Measurements from ENCODE around the gene STH. TPM values are rescaled to one million over a fixed set of nuclear protein-coding genes. Genes with fewer than 3 reads are reported as not detected.

STH gene
- total RNA-seq, 1 experiment from 2014 or later, result not detected

- no peak overlapping the region for H3K27ac ChIP-seq
- H3K27me3 ChIP-seq (replicated peaks), result peaks cover 37% of the 10 kb centered on the region
- no peak overlapping the region for H3K4me3 ChIP-seq
- no peaks in the 10 kb centered on the region for H3K9me3 ChIP-seq (replicated peaks)
- no peaks in the 10 kb centered on the region for H3K4me1 ChIP-seq (replicated peaks)
- no peak for DNase-seq (ENCODE audit: low read depth in 1 of 2, low spot score in 2 of 2)
- no peaks in the 10 kb centered on the region for H3K36me3 ChIP-seq
Observed at GRCh38 chr17:45961206-45961605, 37.8 kb upstream of the STH start.

DNA sequence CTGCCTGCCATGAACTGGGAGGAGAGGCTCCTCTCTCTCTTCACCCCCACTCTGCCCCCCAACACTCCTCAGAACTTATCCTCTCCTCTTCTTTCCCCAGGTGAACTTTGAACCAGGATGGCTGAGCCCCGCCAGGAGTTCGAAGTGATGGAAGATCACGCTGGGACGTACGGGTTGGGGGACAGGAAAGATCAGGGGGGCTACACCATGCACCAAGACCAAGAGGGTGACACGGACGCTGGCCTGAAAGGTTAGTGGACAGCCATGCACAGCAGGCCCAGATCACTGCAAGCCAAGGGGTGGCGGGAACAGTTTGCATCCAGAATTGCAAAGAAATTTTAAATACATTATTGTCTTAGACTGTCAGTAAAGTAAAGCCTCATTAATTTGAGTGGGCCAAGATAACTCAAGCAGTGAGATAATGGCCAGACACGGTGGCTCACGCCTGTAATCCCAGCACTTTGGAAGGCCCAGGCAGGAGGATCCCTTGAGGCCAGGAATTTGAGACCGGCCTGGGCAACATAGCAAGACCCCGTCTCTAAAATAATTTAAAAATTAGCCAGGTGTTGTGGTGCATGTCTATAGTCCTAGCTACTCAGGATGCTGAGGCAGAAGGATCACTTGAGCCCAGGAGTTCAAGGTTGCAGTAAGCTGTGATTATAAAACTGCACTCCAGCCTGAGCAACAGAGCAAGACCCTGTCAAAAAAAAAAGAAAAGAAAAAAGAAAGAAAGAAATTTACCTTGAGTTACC, 36.7 kb upstream of the STH start:
- H3K36me3 ChIP-seq, result no peaks in the 10 kb centered on the region
- no peak overlapping the region for H3K27ac ChIP-seq
- no peaks in the 10 kb centered on the region for H3K4me1 ChIP-seq (replicated peaks)
- no peak for DNase-seq (ENCODE audit: low read depth in 1 of 2, low spot score in 2 of 2)
- peaks cover 49% of the 10 kb centered on the region for H3K27me3 ChIP-seq (replicated peaks)
- H3K4me3 ChIP-seq, result no peak overlapping the region
- H3K9me3 ChIP-seq (replicated peaks), result no peaks in the 10 kb centered on the region

- H3K4me3 ChIP-seq, result no peak overlapping the region
- peaks cover 45% of the 10 kb centered on the region for H3K27me3 ChIP-seq (replicated peaks)
- no peaks in the 10 kb centered on the region for H3K36me3 ChIP-seq
- no peaks in the 10 kb centered on the region for H3K9me3 ChIP-seq (replicated peaks)
- no peaks in the 10 kb centered on the region for H3K4me1 ChIP-seq (replicated peaks)
- no peak for DNase-seq (ENCODE audit: low read depth in 1 of 2, low spot score in 2 of 2)
- H3K27ac ChIP-seq, result no peak overlapping the region
Observed at GRCh38 chr17:45963283-45963682, 35.8 kb upstream of the STH start.

GRCh38 chr17:45963889-45964288, 35.2 kb upstream of the STH start:
- Histone ChIP-seq H3K27ac (no peak overlapping the region), H3K9me3 (replicated peaks) (no peaks in the 10 kb centered on the region), H3K4me3 (no peak overlapping the region), H3K4me1 (replicated peaks) (no peaks in the 10 kb centered on the region), H3K36me3 (no peaks in the 10 kb centered on the region), H3K27me3 (replicated peaks) (peaks cover 47% of the 10 kb centered on the region)
- no peak for DNase-seq (ENCODE audit: low read depth in 1 of 2, low spot score in 2 of 2)

GRCh38 chr17:45964634-45965033, 34.4 kb upstream of the STH start:
- Histone ChIP-seq H3K27ac (no peak overlapping the region), H3K4me1 (replicated peaks) (no peaks in the 10 kb centered on the region), H3K9me3 (replicated peaks) (peaks cover under 1% of the 10 kb centered on the region; the same call in 1 of the 2 replicates), H3K36me3 (no peaks in the 10 kb centered on the region), H3K4me3 (no peak overlapping the region), H3K27me3 (replicated peaks) (peaks cover 41% of the 10 kb centered on the region)
- no peak for DNase-seq (ENCODE audit: low read depth in 1 of 2, low spot score in 2 of 2)

DNA sequence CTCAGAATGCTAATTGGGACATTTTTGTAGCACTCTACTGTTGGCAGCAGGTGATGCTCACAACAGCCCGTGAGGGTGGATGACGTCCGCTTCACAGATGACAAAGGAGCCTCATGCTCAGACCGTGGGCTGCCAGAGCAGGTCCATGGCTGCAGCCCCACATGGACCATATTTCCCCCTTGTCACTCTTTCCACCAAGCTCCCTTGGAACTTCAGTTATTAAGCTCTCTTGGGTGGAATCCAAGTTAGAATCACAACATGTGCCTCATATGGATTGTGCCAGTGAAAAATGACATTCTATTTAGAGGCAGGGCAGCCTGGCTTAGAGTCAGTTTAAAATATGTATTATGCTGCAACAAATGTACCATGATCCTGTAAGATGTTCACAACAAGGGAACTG, 33.2 kb upstream of the STH start:
- H3K4me1 ChIP-seq (replicated peaks), result no peaks in the 10 kb centered on the region
- no peak overlapping the region for H3K27ac ChIP-seq
- DNase-seq (ENCODE audit: low read depth in 1 of 2, low spot score in 2 of 2), result no peak

GRCh38 chr17:45966606-45967280, 32.3 kb upstream of the STH start:
- Histone ChIP-seq H3K4me1 (replicated peaks) (no peaks in the 10 kb centered on the region), H3K27me3 (replicated peaks) (peaks cover 35% of the 10 kb centered on the region), H3K36me3 (no peaks in the 10 kb centered on the region), H3K27ac (no peak overlapping the region), H3K9me3 (replicated peaks) (peaks cover 9% of the 10 kb centered on the region; the same call in 1 of the 2 replicates), H3K4me3 (no peak overlapping the region)
- no peak for DNase-seq (ENCODE audit: low read depth in 1 of 2, low spot score in 2 of 2)

More for the DNA sequence above, 33.2 kb upstream of the STH start:
- Histone ChIP-seq H3K4me3 (no peak overlapping the region), H3K27me3 (replicated peaks) (peaks cover 35% of the 10 kb centered on the region), H3K9me3 (replicated peaks) (peaks cover 9% of the 10 kb centered on the region; the same call in 1 of the 2 replicates), H3K36me3 (no peaks in the 10 kb centered on the region)

DNA sequence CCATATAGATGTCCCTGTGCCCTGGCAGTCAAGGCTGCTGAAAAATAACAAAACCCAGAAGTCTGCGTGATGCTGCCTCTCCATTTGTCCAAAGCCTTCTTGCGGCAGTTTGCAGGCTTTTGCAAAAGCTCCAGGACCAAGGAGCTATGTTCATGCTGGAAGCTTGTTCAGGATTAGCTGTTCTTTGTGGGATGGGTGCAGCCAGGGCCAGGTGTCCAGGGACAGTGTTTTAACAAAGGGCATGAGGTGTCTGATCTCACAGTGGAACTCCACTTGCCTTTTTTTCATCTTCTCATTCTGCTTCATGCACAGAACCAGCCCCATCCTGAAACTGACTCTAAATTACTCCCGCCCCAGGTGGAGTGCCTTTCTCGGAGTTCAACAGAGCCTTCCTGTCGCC, 31.7 kb upstream of the STH start:
- Histone ChIP-seq H3K4me1 (replicated peaks) (no peaks in the 10 kb centered on the region), H3K9me3 (replicated peaks) (peaks cover 9% of the 10 kb centered on the region; the same call in 1 of the 2 replicates), H3K27ac (no peak overlapping the region), H3K27me3 (replicated peaks) (peaks cover 35% of the 10 kb centered on the region), H3K36me3 (no peaks in the 10 kb centered on the region), H3K4me3 (no peak overlapping the region)
- DNase-seq (ENCODE audit: low read depth in 1 of 2, low spot score in 2 of 2), result no peak

DNA sequence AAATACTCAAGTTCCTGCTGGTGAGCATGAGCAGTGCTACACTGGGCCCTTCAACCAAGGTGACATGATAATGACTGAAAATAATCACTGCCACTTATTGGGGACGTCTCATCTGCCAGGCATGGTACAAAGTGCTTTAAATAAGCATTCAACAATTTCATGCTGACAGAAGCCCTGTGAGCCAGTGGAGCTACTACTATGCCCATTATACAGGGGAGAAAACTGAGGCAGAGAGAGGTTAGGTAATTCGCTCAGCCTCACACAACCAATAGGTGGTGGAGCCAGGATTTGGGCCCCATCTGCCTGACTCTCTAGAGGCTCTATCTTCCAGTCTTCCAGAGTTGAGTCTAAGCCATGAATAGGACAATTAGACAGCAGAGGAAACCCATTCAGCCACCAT, 30.3 kb upstream of the STH start:
- no peak overlapping the region for H3K4me3 ChIP-seq
- peaks cover 9% of the 10 kb centered on the region; the same call in 1 of the 2 replicates for H3K9me3 ChIP-seq (replicated peaks)
- no peaks in the 10 kb centered on the region for H3K36me3 ChIP-seq
- H3K27me3 ChIP-seq (replicated peaks), result peaks cover 37% of the 10 kb centered on the region
- H3K4me1 ChIP-seq (replicated peaks), result no peaks in the 10 kb centered on the region
- no peak overlapping the region for H3K27ac ChIP-seq
- no peak for DNase-seq (ENCODE audit: low read depth in 1 of 2, low spot score in 2 of 2)

DNA sequence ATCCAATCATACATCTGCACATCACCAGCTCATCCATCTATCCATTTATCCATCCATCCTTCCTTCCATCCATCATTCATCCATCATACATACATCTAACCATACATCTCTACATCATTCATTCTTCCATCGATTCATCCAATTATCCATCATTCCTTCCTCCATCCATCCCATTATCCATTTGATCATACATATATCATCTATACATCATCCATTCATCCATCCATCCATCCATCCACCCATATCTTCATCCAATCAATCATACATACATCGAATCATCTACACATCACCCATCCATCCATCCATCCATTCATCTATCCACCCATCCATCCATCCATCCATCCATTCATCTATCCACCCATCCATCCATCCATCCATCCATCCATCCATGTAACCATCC, 29.3 kb upstream of the STH start:
- peaks cover 9% of the 10 kb centered on the region; the same call in 1 of the 2 replicates for H3K9me3 ChIP-seq (replicated peaks)
- H3K36me3 ChIP-seq, result no peaks in the 10 kb centered on the region
- H3K27me3 ChIP-seq (replicated peaks), result peaks cover 44% of the 10 kb centered on the region
- H3K4me3 ChIP-seq, result no peak overlapping the region
- H3K27ac ChIP-seq, result no peak overlapping the region
- no peak for DNase-seq (ENCODE audit: low read depth in 1 of 2, low spot score in 2 of 2)
- no peaks in the 10 kb centered on the region for H3K4me1 ChIP-seq (replicated peaks)

- Histone ChIP-seq H3K4me3 (no peak overlapping the region), H3K36me3 (no peaks in the 10 kb centered on the region), H3K9me3 (replicated peaks) (peaks cover 9% of the 10 kb centered on the region; the same call in 1 of the 2 replicates), H3K4me1 (replicated peaks) (no peaks in the 10 kb centered on the region), H3K27ac (no peak overlapping the region), H3K27me3 (replicated peaks) (peaks cover 36% of the 10 kb centered on the region)
- no peak for DNase-seq (ENCODE audit: low read depth in 1 of 2, low spot score in 2 of 2)
Observed at GRCh38 chr17:45970659-45971058, 28.4 kb upstream of the STH start.

GRCh38 chr17:45971698-45972141, 27.3 kb upstream of the STH start:
- no peak for DNase-seq (ENCODE audit: low read depth in 1 of 2, low spot score in 2 of 2)
- Histone ChIP-seq H3K4me3 (no peak overlapping the region), H3K27ac (no peak overlapping the region), H3K9me3 (replicated peaks) (peaks cover 9% of the 10 kb centered on the region; the same call in 1 of the 2 replicates), H3K27me3 (replicated peaks) (peaks cover 26% of the 10 kb centered on the region), H3K4me1 (replicated peaks) (no peaks in the 10 kb centered on the region), H3K36me3 (no peaks in the 10 kb centered on the region)

- Histone ChIP-seq H3K4me3 (no peak overlapping the region), H3K36me3 (no peaks in the 10 kb centered on the region), H3K27me3 (replicated peaks) (peaks cover 22% of the 10 kb centered on the region), H3K4me1 (replicated peaks) (no peaks in the 10 kb centered on the region), H3K27ac (no peak overlapping the region), H3K9me3 (replicated peaks) (peaks cover 9% of the 10 kb centered on the region; the same call in 1 of the 2 replicates)
- no peak for DNase-seq (ENCODE audit: low read depth in 1 of 2, low spot score in 2 of 2)
Observed at GRCh38 chr17:45972531-45972930, 26.5 kb upstream of the STH start.

GRCh38 chr17:45973099-45973780, 25.8 kb upstream of the STH start:
- H3K9me3 ChIP-seq (replicated peaks), result peaks cover 9% of the 10 kb centered on the region; the same call in 1 of the 2 replicates
- no peaks in the 10 kb centered on the region for H3K4me1 ChIP-seq (replicated peaks)
- H3K4me3 ChIP-seq, result no peak overlapping the region
- H3K36me3 ChIP-seq, result no peaks in the 10 kb centered on the region
- DNase-seq (ENCODE audit: low read depth in 1 of 2, low spot score in 2 of 2), result no peak
- H3K27ac ChIP-seq, result no peak overlapping the region
- H3K27me3 ChIP-seq (replicated peaks), result peaks cover 24% of the 10 kb centered on the region

Measured in SJSA1 (cell line).